ENCODE measurements around the gene BLOC1S5. TPM values are rescaled to one million over a fixed set of nuclear protein-coding genes. Genes with fewer than 3 reads are reported as not detected.
A peak's percentile ranks its signal among the peaks of the same experiment; 100 is the strongest.

BLOC1S5 gene, protein sequence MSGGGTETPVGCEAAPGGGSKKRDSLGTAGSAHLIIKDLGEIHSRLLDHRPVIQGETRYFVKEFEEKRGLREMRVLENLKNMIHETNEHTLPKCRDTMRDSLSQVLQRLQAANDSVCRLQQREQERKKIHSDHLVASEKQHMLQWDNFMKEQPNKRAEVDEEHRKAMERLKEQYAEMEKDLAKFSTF
- total RNA-seq (10 to 100 TPM in 2 of 4 donors, 1 to 10 TPM in 2; 6.2 to 13.0 (median 8.8) TPM), polyA plus RNA-seq (10 to 100 TPM in 1 of 3 donors, 1 to 10 TPM in 2; 5.6 to 17.7 (median 7.6) TPM)
- long read RNA-seq, donor 1, transcript BLOC1S5-202 (5 exons, 2,684 nt): major isoform, 5 of 6 reads
- long read RNA-seq, donor 1, partial matches to known transcripts: 0 of 6 reads
- long read RNA-seq, donor 1, other reads (novel, unspliced or antisense): 1 of 6 reads
- long read RNA-seq, donor 2, partial matches to known transcripts: 0 of 2 reads
- long read RNA-seq, donor 2, other reads (novel, unspliced or antisense): 1 of 2 reads

DNA sequence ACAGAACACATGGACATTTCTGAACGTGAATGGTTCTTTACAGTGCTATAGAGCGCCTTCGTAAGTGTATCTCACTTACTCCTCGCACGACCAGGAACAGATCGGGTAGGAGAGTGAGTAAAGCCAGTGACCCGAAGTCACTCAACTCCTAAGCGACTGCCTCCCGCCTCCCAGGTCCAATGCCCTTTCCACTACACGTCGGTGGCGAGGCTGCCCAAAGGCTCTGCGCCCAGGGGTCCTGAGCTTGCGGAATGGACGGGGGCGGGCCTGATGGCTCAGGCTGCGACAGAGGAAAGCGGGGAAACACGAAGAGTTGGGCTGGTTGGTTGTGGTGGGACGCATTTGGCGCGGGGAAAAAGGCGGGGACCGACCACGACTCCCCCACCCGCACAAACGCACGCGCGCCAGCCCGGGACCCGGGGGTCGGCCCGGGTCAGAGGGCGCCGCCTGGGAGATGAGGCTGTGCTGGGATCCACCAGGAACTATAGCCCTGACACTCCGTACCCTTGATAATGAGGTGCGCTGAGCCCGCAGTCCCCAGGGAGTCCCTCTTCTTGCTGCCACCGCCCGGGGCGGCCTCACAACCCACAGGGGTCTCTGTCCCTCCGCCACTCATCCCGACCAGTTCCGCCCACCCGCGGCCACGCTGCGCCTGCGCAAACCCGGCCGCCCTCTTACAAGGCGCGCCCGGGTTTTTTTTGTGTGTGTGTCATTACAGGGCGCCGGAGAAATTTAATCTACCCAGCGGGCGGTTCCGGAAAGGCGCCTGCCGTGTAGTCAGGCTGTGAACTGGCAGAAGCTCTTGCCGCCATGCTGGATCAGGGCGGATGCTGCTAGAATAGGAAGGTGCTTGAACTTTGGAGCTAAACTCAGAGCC lies at the start of gene BLOC1S5:
Gene BLOC1S5, minus strand, starts transcription at position 629 of the 877 bp plus-strand sequence. Its CDS starts 13 bp downstream, at position 616.
- intact Hi-C loops (cut with DNase I): loop anchor here (2.0 to 10.0 kb wide), 4 partner anchors 149 to 342 kb away; partner anchors contain the start of gene TXNDC5 (in 2 of the 2)

DNA sequence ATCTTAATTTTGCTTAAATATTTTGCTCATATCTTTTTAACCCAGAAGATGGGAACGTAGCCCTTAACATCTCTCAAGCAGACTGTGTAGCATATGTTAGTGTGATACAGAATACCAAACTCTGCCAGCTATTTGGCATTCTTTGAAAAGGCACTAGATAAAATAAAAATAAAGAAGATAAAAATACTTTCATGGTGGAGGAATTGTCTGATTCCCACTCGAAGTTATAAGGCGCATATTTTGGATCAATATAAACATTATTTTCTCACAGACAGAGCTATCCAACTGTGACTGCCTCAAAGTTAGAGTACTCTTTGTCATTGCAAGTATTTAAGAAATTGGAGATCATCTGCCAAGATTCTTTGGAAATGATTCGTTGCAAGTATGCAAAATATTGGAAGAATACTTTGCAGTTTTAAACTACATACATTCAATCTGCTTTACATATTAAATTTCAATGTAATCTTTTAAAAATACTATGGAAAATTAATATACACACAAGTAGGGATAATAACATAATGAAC lies 49.0 kb upstream of the BLOC1S5 start:
- WGBS, 3 donors: 31 to 37% (median 36%) methylated on average over 4 of the region's 4 CpGs
- TF ChIP-seq, protein P1, sequence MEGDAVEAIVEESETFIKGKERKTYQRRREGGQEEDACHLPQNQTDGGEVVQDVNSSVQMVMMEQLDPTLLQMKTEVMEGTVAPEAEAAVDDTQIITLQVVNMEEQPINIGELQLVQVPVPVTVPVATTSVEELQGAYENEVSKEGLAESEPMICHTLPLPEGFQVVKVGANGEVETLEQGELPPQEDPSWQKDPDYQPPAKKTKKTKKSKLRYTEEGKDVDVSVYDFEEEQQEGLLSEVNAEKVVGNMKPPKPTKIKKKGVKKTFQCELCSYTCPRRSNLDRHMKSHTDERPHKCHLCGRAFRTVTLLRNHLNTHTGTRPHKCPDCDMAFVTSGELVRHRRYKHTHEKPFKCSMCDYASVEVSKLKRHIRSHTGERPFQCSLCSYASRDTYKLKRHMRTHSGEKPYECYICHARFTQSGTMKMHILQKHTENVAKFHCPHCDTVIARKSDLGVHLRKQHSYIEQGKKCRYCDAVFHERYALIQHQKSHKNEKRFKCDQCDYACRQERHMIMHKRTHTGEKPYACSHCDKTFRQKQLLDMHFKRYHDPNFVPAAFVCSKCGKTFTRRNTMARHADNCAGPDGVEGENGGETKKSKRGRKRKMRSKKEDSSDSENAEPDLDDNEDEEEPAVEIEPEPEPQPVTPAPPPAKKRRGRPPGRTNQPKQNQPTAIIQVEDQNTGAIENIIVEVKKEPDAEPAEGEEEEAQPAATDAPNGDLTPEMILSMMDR (IDR thresholded peaks at IDR 0.05): no peak
- ATAC-seq (no peak), DNase-seq (no peak)
- intact Hi-C loops (cut with DNase I): no loop called here
- peaks cover 0 to 22% (median 2%) of the 10 kb centered on the region in 3 donors for H3K27me3 ChIP-seq (ENCODE audit: insufficient read depth in 3 of 3, low read length in 2 of 3)
- H3K4me3 ChIP-seq: no peak overlapping the region
- no peaks in the 10 kb centered on the region for H3K4me1 ChIP-seq
- no peak overlapping the region for H3K27ac ChIP-seq
- no peaks in the 10 kb centered on the region for H3K36me3 ChIP-seq (ENCODE audit: insufficient read depth in 1 of 2, low read depth in 1 of 2)
- no peaks in the 10 kb centered on the region for H3K9me3 ChIP-seq

More for the DNA sequence above, at the start of gene BLOC1S5:
- Histone ChIP-seq H3K36me3 (ENCODE audit: insufficient read depth in 1 of 2, low read depth in 1 of 2) (peaks cover 0 to 24% of the 10 kb centered on the region in 2 donors), H3K27ac (peak within 1 kb of the TSS; percentile 89), H3K9me3 (no peaks in the 10 kb centered on the region), H3K27me3 (ENCODE audit: insufficient read depth in 3 of 3, low read length in 2 of 3) (no peaks in the 10 kb centered on the region), H3K4me1 (peaks cover 7% of the 10 kb centered on the region), H3K4me3 (peak within 1 kb of the TSS; percentile 96)
- TF ChIP-seq, protein P1 (IDR thresholded peaks at IDR 0.05): no peak
- DNase-seq: peak; percentile 96 to 97
- peak; percentile 99 for ATAC-seq
- 0 to 1% (median 0%) methylated on average over 63 to 64 of the region's 64 CpGs for WGBS, 3 donors

DNA sequence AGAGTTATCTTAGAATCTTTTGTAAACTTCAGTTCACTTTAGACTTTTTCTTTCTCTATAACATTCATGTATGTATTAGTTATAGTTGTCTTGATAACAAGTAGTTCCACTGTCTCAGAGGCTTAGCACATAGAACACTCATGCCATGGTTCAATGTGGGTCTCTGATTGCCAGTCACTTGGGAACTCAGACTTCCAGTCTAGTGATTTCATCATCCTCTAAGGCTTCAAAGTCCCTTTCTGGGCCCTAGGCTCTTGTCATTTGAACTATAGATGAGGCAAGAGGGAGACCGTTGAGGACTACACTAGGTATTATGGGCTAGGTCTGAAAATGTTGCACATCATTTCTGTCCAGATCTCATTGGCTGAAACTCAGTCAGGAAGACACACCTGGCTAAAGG lies 46.5 kb upstream of the BLOC1S5 start:
- Histone ChIP-seq H3K36me3 (ENCODE audit: insufficient read depth in 1 of 2, low read depth in 1 of 2) (no peaks in the 10 kb centered on the region), H3K4me1 (no peaks in the 10 kb centered on the region), H3K27ac (no peak overlapping the region), H3K9me3 (no peaks in the 10 kb centered on the region), H3K4me3 (no peak overlapping the region), H3K27me3 (ENCODE audit: insufficient read depth in 3 of 3, low read length in 2 of 3) (peaks cover 2 to 36% (median 2%) of the 10 kb centered on the region in 3 donors)
- TF ChIP-seq, protein P1 (IDR thresholded peaks at IDR 0.05): no peak
- WGBS, 3 donors: 87 to 92% (median 89%) methylated on average over 1 of the region's 1 CpG
- ATAC-seq (no peak), DNase-seq (no peak)
- intact Hi-C loops (cut with DNase I): no loop called here

DNA sequence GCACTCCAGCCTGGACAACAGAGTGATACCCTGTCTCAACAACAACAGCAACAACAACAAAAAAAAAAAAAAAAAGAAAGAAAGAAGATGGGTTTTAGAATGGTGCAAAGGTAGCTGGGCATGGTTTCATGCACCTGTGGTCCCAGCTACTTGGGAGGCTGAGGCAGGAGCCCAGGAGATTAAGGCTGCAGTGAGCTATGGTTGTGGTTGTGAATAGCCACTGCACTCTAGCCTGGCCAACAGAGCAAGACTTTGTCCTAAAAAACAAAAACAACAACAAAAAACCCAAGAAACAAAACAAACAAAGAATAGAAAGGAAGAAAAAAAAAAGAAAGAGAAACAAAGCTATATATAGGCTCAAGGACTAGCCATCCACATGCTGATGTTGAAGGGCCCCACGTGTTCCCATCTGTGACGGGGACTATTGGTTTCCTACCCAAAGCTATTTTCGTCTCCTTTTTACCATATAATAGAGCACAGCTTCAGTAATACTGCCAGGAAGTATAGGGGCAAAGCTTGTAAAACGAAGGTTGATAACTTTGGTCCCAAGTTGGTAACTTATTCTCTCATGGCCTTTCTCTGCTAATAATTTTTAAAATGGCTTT lies 46.0 kb upstream of the BLOC1S5 start:
- Histone ChIP-seq H3K4me1 (no peaks in the 10 kb centered on the region), H3K27me3 (ENCODE audit: insufficient read depth in 3 of 3, low read length in 2 of 3) (peaks cover 2 to 37% (median 2%) of the 10 kb centered on the region in 3 donors), H3K36me3 (ENCODE audit: insufficient read depth in 1 of 2, low read depth in 1 of 2) (no peaks in the 10 kb centered on the region), H3K4me3 (no peak overlapping the region), H3K27ac (no peak overlapping the region), H3K9me3 (no peaks in the 10 kb centered on the region)
- TF ChIP-seq, protein P1 (IDR thresholded peaks at IDR 0.05): no peak
- intact Hi-C loops (cut with DNase I): no loop called here
- WGBS, 3 donors: 68 to 78% (median 70%) methylated on average over 4 of the region's 4 CpGs
- DNase-seq: no peak
- ATAC-seq: no peak

Data from psoas muscle (tissue), 8 donors.